ENCODE measurements around the gene ADAM22.

- no peak for TF ChIP-seq CTCF (IDR thresholded peaks at IDR 0.05)
- no peak for TF ChIP-seq POLR2A (IDR thresholded peaks at IDR 0.05)
Observed at GRCh38 chr7:88215295-88215694, 281.2 kb downstream of the ADAM22 start.
